HepG2 (cell line): ENCODE results near the gene CHRNG. TPM values are rescaled to one million over a fixed set of nuclear protein-coding genes. Genes with fewer than 3 reads are reported as not detected.

Experiments
- ATAC-seq: fragments of 200-7000 bp; cut with Tn5 transposase; 3 replicates; pipeline ENCODE4 v1.9.1; 2020; ENCODE audit warnings: mild to moderate bottlenecking, moderate library complexity
- BruUV-seq: library from RNA; stranded (reverse); fragments of 400-500 nt; replicated peaks from 2 replicates; lab custom pipeline; 2021; lab: Mats Ljungman, UMichigan
- CTCF ChIA-PET: fragments of 300-600 bp; formaldehyde crosslinking; extraction: SDS; loops from one replicate; lab custom pipeline; 2021; ENCODE audit warnings: low total read pairs, inconsistent platforms, low intra/inter-chr PET ratio; lab: Yijun Ruan, JAX
- POLR2A ChIA-PET: fragments of 350-600 bp; sonication (Branson Sonifier 250); formaldehyde crosslinking; loops from one replicate; lab custom pipeline; 2020; ENCODE audit warnings: antibody characterized with exemption, inconsistent platforms; lab: Yijun Ruan, JAX
- DNase-seq: peaks from one replicate; pipeline ENCODE4 v3.0.0-alpha.2; 2015; ENCODE audit warnings: low spot score
- FAIRE-seq: peaks from 3 replicates; lab custom pipeline; 2011; peaks lifted over from hg19 to GRCh38; lab: Jason Lieb, UNC
- H2AFZ ChIP-seq: one replicate; pipeline ENCODE4 v1.6.1; 2011; ENCODE audit warnings: low read length, inconsistent platforms
- H3K27ac ChIP-seq: fragments of 300-600 bp; 3 replicates; pipeline ENCODE4 v1.8.0; 2011; ENCODE audit warnings: mixed run types, mild to moderate bottlenecking, mixed read lengths, low read length, inconsistent platforms; ENCODE audit not compliant: insufficient read depth; ENCODE audit errors: extremely low read length
- H3K27me3 ChIP-seq, 2 experiments: fragments of 200-600 bp in 1 of 2; 2 replicates in 1 of 2; 3 replicates in 1 of 2; pipeline versions ENCODE4 v1.6.0 to v1.8.0; 2011; ENCODE audit warnings: low read length in 2 of 2, mild to moderate bottlenecking in 2 of 2, moderate library complexity in 2 of 2, inconsistent platforms in 1 of 2; ENCODE audit not compliant: insufficient read depth in 2 of 2, control insufficient read depth in 1 of 2
- H3K36me3 ChIP-seq, 2 experiments: fragments of 200-600 bp in 1 of 2; replicated peaks in 1 of 2; 2 replicates in 1 of 2; 3 replicates in 1 of 2; pipeline versions ENCODE4 v1.5.1 to v1.8.0; 2011; ENCODE audit warnings: low read length in 2 of 2, inconsistent platforms in 1 of 2; ENCODE audit not compliant: insufficient read depth in 2 of 2, control insufficient read depth in 1 of 2
- H3K4me1 ChIP-seq: 2 replicates; pipeline ENCODE4 v1.5.1; 2012; ENCODE audit warnings: low read length, inconsistent platforms; ENCODE audit not compliant: insufficient read depth
- H3K4me2 ChIP-seq: 2 replicates; pipeline ENCODE4 v1.6.0; 2011; ENCODE audit warnings: low read depth, low read length, inconsistent platforms
- H3K4me3 ChIP-seq, 3 experiments: fragments of 200-600 bp in 1 of 3; sonication (generic), shearing (Covaris generic) in 1 of 3; replicated peaks in 1 of 3; 2 replicates each; pipeline ENCODE4 v1.5.1; 2011 to 2016; ENCODE audit warnings: low read length in 3 of 3, inconsistent platforms in 2 of 3, low read depth in 2 of 3, mild to moderate bottlenecking in 2 of 3, control low read depth in 1 of 3, mixed read lengths in 1 of 3; ENCODE audit not compliant: insufficient read depth in 1 of 3
- H3K79me2 ChIP-seq: one replicate; pipeline ENCODE4 v1.6.1; 2011; ENCODE audit warnings: low read length, inconsistent platforms; ENCODE audit not compliant: insufficient read depth
- H3K9ac ChIP-seq: 2 replicates; pipeline ENCODE4 v1.6.0; 2011; ENCODE audit warnings: mild to moderate bottlenecking, low read depth, low read length, inconsistent platforms; ENCODE audit not compliant: insufficient read depth
- H3K9me3 ChIP-seq: 2 replicates; pipeline ENCODE4 v1.5.1; 2012; ENCODE audit warnings: mild to moderate bottlenecking, low read length
- H4K20me1 ChIP-seq: 2 replicates; pipeline ENCODE4 v1.6.0; 2011; ENCODE audit warnings: inconsistent platforms, mild to moderate bottlenecking, low read length, moderate library complexity; ENCODE audit not compliant: insufficient read depth
- HDAC1 ChIP-seq: sonication (generic); formaldehyde crosslinking; IDR thresholded peaks from 2 replicates; pipeline ENCODE4 v1.5.1; 2020; ENCODE audit warnings: mild to moderate bottlenecking, missing genetic modification reagents
- NAIF1 ChIP-seq: sonication (generic); formaldehyde crosslinking; IDR thresholded peaks from 2 replicates; pipeline ENCODE4 v1.5.0; 2020; ENCODE audit warnings: mild to moderate bottlenecking, missing genetic modification reagents, borderline replicate concordance
- RFX1 ChIP-seq: fragments of 450-650 bp; IDR thresholded peaks from 2 replicates; pipeline ENCODE4 v1.6.1; 2017
- RNF2 ChIP-seq: fragments of 450-650 bp; conservative IDR thresholded peaks from 2 replicates; pipeline ENCODE4 v1.6.1; 2016; ENCODE audit warnings: low read depth
- SOX5 ChIP-seq: IDR thresholded peaks from 2 replicates; pipeline ENCODE4 v1.6.1; 2016; ENCODE audit warnings: borderline replicate concordance
- SP1 ChIP-seq, 2 experiments: fragments of 450-650 bp in 1 of 2; sonication (generic) in 1 of 2; formaldehyde crosslinking in 1 of 2; IDR thresholded peaks; 2 replicates each; pipeline versions ENCODE4 v1.4.0 to v1.6.1; 2016 to 2020; ENCODE audit warnings: missing genetic modification reagents in 1 of 2
- SP2 ChIP-seq: sonication (generic); formaldehyde crosslinking; IDR thresholded peaks from 2 replicates; pipeline ENCODE4 v1.5.1; 2020; ENCODE audit warnings: mild to moderate bottlenecking, missing genetic modification reagents
- STAG1 ChIP-seq: sonication (generic); formaldehyde crosslinking; IDR thresholded peaks from 2 replicates; pipeline ENCODE4 v1.4.0; 2020; ENCODE audit warnings: missing genetic modification reagents
- TBX2 ChIP-seq: sonication (generic); formaldehyde crosslinking; IDR thresholded peaks from 2 replicates; pipeline ENCODE4 v1.5.0; 2020; ENCODE audit warnings: missing genetic modification reagents, mild to moderate bottlenecking, borderline replicate concordance
- ZKSCAN8 ChIP-seq: IDR thresholded peaks from 2 replicates; pipeline ENCODE4 v1.6.1; 2016; ENCODE audit warnings: borderline replicate concordance, missing genetic modification reagents, missing compliant biosample characterization
- ZNF253 ChIP-seq: sonication (generic); formaldehyde crosslinking; IDR thresholded peaks from 2 replicates; pipeline ENCODE4 v1.8.0; 2022; ENCODE audit warnings: mild to moderate bottlenecking, missing genetic modification reagents, borderline replicate concordance
- ZNF33A ChIP-seq: sonication (generic); formaldehyde crosslinking; IDR thresholded peaks from 2 replicates; pipeline ENCODE4 v1.5.1; 2020; ENCODE audit warnings: missing genetic modification reagents, mild to moderate bottlenecking, moderate library complexity, borderline replicate concordance
- ZNF629 ChIP-seq: sonication (generic); formaldehyde crosslinking; conservative IDR thresholded peaks from 2 replicates; pipeline ENCODE4 v1.5.0; 2020; ENCODE audit warnings: missing genetic modification reagents
- WGBS: methylation state at CpG from one replicate; pipeline ENCODE4 v1.1.6; 2017; ENCODE audit warnings: low lambda C conversion rate; 5-methylcytosine and 5-hydroxymethylcytosine counted together
- in situ Hi-C: cut with HindIII; loops from 2 replicates; pipeline ENCODE4 v1.10.0; 2017; ENCODE audit warnings: low pct_unique_long_range_greater_than_20kb; ENCODE audit not compliant: extremely low pct_ligation_motif_present
- intact Hi-C: fragments of 100-400 bp; cut with micrococcal nuclease; formaldehyde crosslinking; loops from one replicate; pipeline ENCODE4 v1.10.0; 2022; ENCODE audit not compliant: unreplicated experiment
- polyA plus RNA-seq, 8 experiments: library from polyadenylated mRNA; depleted of rRNA in 3 of 8; stranded (reverse) in 7 of 8; unstranded in 1 of 8; fragments of >200 nt; fragmentation: Illumina TruSeq in 4 of 8; extraction: Trizol in 4 of 8; gene quantifications; 2 replicates each; pipeline versions ENCODE4 v1.2.1 to v1.2.3, GENCODE V29; 2011 to 2016; ENCODE audit warnings: low read depth in 4 of 8, missing spikeins in 1 of 8, mixed read lengths in 1 of 8; ENCODE audit not compliant: insufficient read depth in 1 of 8
- total RNA-seq, 5 experiments: library from RNA; depleted of rRNA; stranded (reverse); fragments of >200 nt; fragmentation: Illumina TruSeq; extraction: Trizol; gene quantifications; 2 replicates each; pipeline ENCODE4 v1.2.3, GENCODE V29; 2016; ENCODE audit warnings: low read depth in 1 of 5
- TF ChIP-seq, protein P1 (sequence below): sonication (generic); formaldehyde crosslinking; IDR thresholded peaks from 2 replicates; pipeline ENCODE4 v1.5.0; 2020; ENCODE audit warnings: missing genetic modification reagents
- TF ChIP-seq, protein P2 (sequence below): IDR thresholded peaks from 2 replicates; pipeline ENCODE4 v1.6.1; 2012; ENCODE audit warnings: inconsistent platforms
- TF ChIP-seq, protein P3 (sequence below): conservative IDR thresholded peaks from 2 replicates; pipeline ENCODE4 v1.6.1; 2018; ENCODE audit warnings: missing genetic modification reagents
- TF ChIP-seq, protein P4 (sequence below): sonication (generic); formaldehyde crosslinking; IDR thresholded peaks from 2 replicates; pipeline ENCODE4 v1.8.0; 2022; ENCODE audit warnings: mild to moderate bottlenecking, missing genetic modification reagents, borderline replicate concordance

Gene CHRNG
- total and polyA plus RNA-seq, 2 of the 13 experiments (the other 11 are each of a cell fraction or from before 2014, with no cell fraction given): not detected

DNA sequence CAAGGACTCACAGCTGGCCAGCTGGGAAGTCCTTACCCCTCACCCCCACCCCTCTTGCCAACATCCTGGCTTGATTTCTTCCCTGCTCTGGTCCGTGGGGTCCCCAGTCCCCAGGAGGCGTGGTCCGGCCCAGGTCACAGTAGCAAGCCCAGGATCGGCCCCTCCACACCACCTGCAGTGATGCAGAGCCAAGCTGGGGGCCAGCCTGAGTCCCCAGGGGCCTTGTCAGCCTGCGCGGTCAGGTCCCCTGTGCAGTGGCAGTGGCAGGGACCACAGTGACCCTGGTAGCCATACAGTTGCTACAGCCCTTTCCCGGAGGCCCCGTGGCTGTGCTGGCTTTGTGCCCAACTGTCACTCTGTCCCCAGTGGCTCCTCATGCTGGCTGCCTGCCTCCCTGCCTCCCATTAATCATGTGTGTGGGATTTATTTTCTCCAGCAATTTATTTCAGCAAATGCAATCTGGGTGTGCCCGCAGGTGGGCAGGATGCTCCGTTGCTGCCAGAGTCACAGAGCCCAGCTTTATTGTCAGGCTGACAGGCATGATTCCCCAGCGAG lies 28.1 kb upstream of the CHRNG start:
- Histone ChIP-seq H3K9ac (no peak overlapping the region), H3K27me3 (peaks cover 14 to 62% of the 10 kb centered on the region in 2 experiments), H2AFZ (no peak overlapping the region)
- TF ChIP-seq TBX2 (CRISPR knock-in tag) (no peak), ZNF33A (no peak), SOX5 (no peak), STAG1 (no peak), SP2 (CRISPR knock-in tag) (no peak), HDAC1 (CRISPR knock-in tag) (no peak), RNF2 (no peak), NAIF1 (CRISPR knock-in tag) (no peak), ZNF253 (CRISPR knock-in tag) (no peak), RFX1 (no peak), ZKSCAN8 (no peak), SP1 (IDR thresholded peaks at IDR 0.05) (no peak), SP1 (CRISPR knock-in tag; IDR thresholded peaks at IDR 0.05) (no peak), ZNF629 (CRISPR knock-in tag) (no peak)
- TF ChIP-seq, protein P1, sequence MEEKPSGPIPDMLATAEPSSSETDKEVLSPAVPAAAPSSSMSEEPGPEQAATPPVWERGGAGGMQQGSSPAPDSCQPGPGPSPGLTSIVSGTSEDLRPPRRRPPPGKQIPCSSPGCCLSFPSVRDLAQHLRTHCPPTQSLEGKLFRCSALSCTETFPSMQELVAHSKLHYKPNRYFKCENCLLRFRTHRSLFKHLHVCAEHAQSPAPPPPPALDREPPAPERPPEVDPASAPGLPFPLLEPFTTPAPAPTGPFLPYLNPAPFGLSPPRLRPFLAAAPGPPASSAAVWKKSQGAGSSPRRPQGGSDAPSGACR (CRISPR knock-in tag): no peak
- TF ChIP-seq, protein P2, sequence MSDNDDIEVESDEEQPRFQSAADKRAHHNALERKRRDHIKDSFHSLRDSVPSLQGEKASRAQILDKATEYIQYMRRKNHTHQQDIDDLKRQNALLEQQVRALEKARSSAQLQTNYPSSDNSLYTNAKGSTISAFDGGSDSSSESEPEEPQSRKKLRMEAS: no peak
- TF ChIP-seq, protein P3, sequence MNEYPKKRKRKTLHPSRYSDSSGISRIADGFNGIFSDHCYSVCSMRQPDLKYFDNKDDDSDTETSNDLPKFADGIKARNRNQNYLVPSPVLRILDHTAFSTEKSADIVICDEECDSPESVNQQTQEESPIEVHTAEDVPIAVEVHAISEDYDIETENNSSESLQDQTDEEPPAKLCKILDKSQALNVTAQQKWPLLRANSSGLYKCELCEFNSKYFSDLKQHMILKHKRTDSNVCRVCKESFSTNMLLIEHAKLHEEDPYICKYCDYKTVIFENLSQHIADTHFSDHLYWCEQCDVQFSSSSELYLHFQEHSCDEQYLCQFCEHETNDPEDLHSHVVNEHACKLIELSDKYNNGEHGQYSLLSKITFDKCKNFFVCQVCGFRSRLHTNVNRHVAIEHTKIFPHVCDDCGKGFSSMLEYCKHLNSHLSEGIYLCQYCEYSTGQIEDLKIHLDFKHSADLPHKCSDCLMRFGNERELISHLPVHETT (CRISPR knock-in tag): no peak
- TF ChIP-seq, protein P4, sequence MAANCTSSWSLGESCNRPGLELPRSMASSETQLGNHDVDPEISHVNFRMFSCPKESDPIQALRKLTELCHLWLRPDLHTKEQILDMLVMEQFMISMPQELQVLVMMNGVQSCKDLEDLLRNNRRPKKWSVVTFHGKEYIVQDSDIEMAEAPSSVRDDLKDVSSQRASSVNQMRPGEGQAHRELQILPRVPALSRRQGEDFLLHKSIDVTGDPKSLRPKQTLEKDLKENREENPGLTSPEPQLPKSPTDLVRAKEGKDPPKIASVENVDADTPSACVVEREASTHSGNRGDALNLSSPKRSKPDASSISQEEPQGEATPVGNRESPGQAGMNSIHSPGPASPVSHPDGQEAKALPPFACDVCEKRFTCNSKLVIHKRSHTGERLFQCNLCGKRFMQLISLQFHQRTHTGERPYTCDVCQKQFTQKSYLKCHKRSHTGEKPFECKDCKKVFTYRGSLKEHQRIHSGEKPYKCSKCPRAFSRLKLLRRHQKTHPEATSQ: no peak
- TF ChIP-seq, all 625 proteins: peak for 0
- Histone ChIP-seq H3K4me1 (no peaks in the 10 kb centered on the region), H3K4me2 (no peak overlapping the region), H3K27ac (no peak overlapping the region), H3K79me2 (no peaks in the 10 kb centered on the region), H3K36me3 (no peaks in the 10 kb centered on the region), H4K20me1 (no peaks in the 10 kb centered on the region), H3K9me3 (no peaks in the 10 kb centered on the region), H3K4me3 (no peak overlapping the region)
- POLR2A ChIA-PET: interaction anchor here (1.1 kb wide), 1 partner anchor 39 kb away, joined by 3 read pairs; the partner anchor contains the start of genes EIF4E2 and TIGD1
- DNase-seq: no peak
- no TSS peak for BruUV-seq
- ATAC-seq: peak; percentile 22; the same call in 2 of the 3 replicates
- in situ Hi-C loops (no loop called here), intact Hi-C loops (no loop called here)
- FAIRE-seq: no peak
- CTCF ChIA-PET: no interaction called here
- WGBS: 24% methylated on average over 5 of the region's 11 CpGs
